HPDE6-E6E7 (cell line): ENCODE measurements around the gene SORBS2.
"Not testable (repeated sequence)": the region's sequence is repeated elsewhere in the genome, so short reads cannot be mapped to it uniquely, and the experiment has no call there.

Source experiments
- DNase-seq: peaks from one replicate; pipeline ENCODE4 v3.0.0; 2011; ENCODE audit warnings: missing footprints; ENCODE audit errors: extremely low spot score

SORBS2 gene

DNA sequence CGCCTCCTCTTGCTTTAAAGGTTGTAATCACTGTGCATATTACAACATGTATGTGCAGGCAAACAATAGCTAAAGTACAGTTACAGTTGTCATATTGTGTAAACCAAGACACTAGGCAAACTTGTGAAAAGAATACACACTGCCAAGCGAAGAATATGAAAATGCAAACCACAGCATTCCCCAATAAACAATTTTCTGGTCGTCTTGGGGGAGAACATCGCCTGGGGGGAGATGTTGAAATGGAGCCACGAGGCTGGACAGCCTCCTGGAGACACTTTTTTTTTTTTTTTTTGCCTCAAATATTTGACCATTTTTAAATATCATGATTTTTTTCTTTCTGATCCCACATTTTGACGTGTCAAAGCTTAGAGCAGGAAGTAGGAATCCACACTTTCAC lies 225.0 kb downstream of the SORBS2 start:
- DNase-seq: no peak

DNA sequence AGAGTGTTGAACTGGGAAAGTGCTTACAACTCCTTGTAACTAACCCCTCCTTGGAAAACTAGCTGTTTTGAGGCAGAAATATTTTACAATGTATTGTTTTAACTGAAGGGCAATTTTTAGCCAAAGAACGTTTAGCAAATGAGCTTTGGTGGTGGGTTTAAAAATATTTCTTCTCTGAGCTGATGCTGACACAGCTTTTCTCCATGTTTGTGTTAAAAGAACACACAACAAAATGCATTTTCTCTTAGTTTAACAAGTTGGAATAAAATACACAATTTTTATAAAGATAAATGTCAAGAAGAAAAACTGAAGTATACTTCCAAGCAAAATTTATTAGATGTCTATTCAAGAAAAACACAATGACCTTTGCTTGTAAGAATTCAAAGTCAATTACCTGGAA lies 226.8 kb downstream of the SORBS2 start:
- DNase-seq: no peak

DNA sequence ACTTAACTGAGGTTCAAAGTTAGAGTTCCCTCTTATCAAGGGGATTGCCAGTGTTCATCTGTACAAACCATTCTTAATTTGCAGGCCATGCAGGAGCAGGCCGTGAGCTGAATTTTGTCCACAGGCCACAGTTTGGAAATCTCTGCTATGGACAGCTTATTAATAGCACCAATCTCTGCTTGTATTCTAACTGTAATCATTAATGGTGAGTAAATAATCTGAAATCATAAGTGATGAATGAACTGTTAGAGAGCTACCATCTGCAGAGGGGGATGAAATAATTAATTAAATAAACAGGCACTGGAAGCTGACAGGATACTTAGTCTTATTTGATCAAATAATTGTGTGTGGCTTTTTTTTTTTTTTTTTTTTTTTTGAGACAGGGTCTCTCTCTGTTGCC lies 228.2 kb downstream of the SORBS2 start:
- DNase-seq: no peak

- DNase-seq: no peak
These were observed 229.2 kb downstream of the SORBS2 start for GRCh38 chr4:185582651-185583400.

DNA sequence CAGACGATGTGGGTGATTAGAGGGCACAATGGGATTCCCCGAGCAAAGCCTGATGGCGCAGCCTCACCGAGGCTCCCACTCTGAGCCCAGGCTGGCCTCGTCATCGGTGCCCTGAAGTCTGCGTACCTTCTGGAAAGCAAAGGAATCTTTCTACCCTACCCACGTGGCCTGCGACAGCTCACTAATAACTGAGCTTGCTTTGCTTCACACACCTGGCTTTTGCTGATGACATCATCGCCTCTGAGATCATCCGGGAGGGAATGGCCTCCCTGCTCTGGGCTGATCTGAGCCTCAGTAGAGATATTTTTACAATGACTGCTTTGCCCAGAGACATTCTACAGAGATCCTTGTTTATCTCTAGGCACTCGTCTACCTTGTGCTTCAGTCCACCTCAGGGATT lies 231.3 kb downstream of the SORBS2 start:
- DNase-seq: no peak

GRCh38 chr4:185578284-185578683 lies 233.7 kb downstream of the SORBS2 start:
- DNase-seq: no peak

- no peak for DNase-seq
These were observed 234.7 kb downstream of the SORBS2 start for GRCh38 chr4:185576962-185577950.

- no peak for DNase-seq
These were observed 235.6 kb downstream of the SORBS2 start for GRCh38 chr4:185576314-185576961.

DNA sequence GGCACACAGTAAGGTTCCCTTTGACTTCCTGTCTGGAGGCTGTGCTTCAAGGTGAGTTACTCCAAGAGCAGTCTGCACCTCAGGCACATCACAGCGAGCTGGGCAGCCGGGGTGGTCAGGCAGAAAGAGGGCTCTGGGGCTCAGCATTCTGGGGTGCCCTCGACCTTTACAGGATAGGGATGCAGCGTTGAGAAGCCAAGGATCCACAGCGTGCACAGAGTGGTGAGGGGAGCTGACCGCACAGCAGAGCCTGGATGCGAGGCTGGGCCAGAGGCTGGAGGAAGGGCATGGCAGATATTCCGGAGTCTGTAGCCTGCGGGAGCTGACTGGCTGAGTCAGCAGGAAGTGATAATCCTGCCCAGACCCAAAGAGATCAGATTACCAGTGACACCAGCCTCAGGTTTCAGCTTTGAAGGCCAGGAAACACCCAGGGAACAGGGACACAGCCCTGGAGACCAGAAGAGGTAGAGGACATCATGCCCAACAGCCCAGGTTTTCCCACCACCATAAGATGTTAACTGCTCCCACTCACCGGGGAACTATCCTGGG lies 238.3 kb downstream of the SORBS2 start:
- peak; percentile 86 for DNase-seq

- no peak for DNase-seq
These were observed 241.3 kb downstream of the SORBS2 start for GRCh38 chr4:185570727-185571126.

DNA sequence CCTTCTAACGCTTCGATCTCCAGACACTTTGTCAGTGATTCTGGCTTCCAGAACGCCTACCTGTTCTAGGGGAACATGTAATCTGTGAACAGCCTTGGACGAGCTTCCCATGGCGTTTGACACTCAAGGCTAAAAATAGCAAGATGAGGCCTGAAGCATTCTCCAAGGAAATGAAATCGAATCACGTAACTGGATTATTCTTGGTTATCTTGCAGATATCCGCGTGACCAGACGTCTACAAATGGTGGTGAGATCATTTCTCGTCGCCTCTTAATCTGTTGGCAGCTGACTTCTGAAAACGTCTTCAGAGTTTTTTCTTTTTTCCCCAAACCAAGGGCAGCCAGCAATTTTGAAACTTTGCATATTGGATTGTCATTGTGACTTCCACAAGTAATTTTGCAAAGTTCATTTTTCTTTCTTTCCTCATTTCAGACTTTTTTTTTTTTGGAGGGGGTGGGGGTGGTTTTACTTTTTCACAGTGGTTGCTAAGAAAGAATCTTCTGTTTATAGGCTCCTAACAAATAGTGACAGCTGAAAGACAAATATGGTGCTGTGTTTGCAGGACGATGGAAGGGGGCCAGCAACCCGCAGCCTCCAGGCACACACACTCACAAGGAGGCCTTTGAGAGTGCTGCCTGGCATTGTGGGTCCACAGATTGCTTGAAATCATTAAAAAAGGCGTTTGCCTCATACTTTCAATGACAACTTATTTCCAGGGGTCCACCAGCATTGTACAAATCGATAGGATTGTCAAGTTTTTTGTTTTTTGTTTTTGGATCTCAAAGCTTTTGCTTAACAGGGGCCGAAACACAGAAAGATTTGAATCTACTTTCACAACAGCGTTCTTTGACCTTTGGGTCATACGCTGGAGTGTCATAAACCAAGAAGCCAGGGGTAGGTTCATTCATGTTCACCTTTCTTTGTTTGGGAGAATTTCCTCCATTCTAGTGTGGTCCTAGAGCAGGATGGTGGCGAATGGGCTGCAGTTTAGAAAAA lies 244.3 kb downstream of the SORBS2 start:
- DNase-seq: no peak

DNA sequence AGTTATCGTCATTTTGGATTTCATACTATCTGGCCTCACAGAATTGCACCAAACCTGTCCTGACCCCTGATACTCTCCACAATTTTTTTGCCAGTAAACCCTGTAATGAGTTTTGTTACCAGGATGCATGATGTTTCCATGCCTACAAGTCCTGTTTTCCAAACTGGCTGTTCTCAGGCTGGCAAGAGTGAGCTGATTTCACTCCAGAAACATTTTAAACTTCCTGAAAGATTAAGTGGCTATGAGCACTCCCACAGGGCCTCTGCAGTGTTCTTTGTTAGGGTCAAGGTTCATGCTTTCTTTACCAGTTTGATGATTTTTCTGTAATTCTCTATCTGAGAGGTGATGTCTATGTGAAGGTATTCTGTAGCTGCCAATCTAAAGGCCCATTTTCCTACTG lies 245.0 kb downstream of the SORBS2 start:
- no peak for DNase-seq

DNA sequence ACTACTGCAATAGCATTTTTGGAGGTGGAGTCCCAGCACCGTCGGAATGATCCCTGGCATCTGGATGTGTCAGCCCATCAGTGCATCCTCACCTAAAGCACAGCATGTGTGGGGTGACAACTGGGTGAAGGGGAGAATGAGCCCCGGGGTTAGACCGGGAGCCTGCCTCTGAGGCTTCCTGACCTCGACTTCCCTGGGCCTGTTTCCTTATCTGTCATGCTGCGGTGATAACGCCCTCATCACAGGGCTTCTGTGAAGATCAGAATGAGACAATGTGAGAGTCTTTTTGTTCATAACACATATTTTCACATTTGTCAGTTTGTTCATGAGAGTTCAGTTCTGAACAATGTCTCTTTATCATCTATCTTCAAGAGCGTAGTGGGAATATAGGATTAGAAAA lies 245.6 kb downstream of the SORBS2 start:
- no peak for DNase-seq

GRCh38 chr4:185565696-185566095 lies 246.3 kb downstream of the SORBS2 start:
- no peak for DNase-seq

DNA sequence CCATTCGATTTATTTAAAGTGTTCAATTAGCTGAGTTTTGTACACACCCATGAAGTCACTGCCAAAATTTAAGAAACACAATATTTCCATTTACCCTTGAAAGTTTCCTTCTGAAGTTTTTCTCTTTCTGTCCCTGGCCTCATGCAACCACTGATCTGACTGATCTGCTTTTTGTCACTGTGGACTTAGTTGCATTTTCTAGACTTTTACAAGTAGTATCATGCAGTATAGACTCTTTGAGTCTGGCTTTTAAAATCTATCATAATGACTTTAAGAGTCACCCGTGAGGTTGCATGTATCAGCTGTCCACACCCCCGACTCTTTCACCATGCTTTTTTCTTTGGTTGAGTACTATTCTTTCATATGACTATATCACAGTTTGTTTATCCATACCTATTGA lies 247.6 kb downstream of the SORBS2 start:
- no peak for DNase-seq

- DNase-seq: no peak
These were observed 249.5 kb downstream of the SORBS2 start for GRCh38 chr4:185562531-185562930.

DNA sequence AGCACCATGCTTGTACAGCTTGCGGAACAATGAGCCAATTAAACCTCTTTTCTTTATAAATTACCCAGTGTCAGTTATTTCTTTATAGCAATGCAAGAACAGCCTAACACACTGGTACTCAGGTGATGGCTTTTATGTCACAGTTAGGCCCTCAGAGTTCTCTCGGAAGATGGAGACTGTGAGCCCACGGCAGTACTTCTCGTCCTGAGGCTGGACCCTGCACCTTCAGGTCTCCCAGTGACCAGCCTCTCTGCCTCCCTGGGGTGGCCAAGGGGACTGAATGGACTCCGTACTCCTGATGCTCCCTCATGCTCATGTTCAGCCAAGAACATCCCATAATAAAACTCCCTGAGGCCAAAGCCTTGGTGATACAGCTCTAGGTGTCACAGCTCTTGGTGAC lies 251.7 kb downstream of the SORBS2 start:
- no peak for DNase-seq

DNA sequence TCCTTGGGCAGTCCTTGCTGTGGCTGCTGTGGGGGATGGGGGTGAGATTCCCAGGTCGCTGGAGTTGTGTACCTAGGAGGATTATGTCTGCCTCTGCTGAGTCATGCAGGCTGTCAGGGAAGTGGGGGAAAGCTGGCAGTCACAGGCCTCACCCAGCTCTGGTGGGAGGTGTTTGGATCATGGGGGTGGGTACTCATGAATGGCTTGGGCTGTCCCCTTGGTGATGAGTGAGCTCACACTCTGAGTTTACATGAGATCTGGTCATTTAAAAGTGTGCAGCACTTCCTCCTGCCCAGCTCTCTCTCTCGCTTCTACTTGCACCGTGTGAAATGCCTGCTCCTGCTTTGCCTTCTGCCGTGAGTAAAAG lies 252.1 kb downstream of the SORBS2 start:
- peak; percentile 29 for DNase-seq

- DNase-seq: not testable (repeated sequence)
These were observed 252.6 kb downstream of the SORBS2 start for GRCh38 chr4:185559251-185559914.
